ENCODE measurements around the gene JHY.
"Not testable (repeated sequence)": the region's sequence is repeated elsewhere in the genome, so short reads cannot be mapped to it uniquely, and the experiment has no call there.

JHY gene

DNA sequence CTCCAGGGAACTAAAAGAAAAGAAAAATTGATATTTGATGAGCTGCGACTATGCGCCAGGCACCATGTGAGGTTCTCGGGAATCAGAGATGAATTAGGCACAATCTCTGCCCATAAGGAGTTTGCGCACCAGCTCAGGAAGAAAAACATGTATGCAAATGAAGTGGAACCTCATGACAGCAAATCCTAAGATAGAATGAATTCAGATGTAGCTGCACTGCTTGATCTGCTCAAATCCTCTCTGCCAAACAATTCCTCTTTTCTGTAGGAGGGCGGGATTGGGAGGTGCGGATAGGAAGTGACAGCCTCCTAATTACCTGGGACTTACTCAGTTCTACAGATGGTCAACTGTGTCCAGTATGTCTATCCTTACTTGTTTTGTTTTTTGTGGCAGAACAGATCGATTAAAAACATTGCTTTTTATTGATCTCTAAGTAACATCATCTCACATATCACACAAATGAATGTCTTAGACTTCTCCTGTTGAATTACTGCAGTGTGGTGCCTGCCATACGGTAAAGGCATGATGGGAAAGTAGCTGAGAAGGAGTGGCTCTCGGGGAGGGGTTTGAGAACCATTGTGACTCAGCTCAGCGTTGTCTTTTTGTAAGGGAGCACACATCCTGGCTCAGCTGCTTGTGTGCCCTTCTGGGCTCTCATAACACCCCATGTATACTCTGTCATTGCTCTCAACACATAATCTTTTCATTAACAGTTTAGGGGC, 30.3 kb upstream of the JHY start:
- Histone ChIP-seq H3K27ac (ENCODE audit: low read depth, low read length) (no peak overlapping the region), H3K9me3 (ENCODE audit: control insufficient read depth in 1 of 2, low read length in 2 of 2) (no peaks in the 10 kb centered on the region), H3K4me1 (ENCODE audit: control insufficient read depth in 1 of 2, insufficient read depth in 2 of 2, low read length in 2 of 2) (peaks cover 0 to 5% of the 10 kb centered on the region in 2 donors), H3K36me3 (ENCODE audit: control insufficient read depth in 1 of 2, insufficient read depth in 2 of 2, low read length in 2 of 2) (no peaks in the 10 kb centered on the region), H3K27me3 (ENCODE audit: control insufficient read depth in 1 of 2, insufficient read depth in 2 of 2, low read length in 2 of 2) (peaks cover 0 to 4% of the 10 kb centered on the region in 2 donors), H3K4me3 (ENCODE audit: low read depth in 1 of 2, low read length in 2 of 2) (no peak overlapping the region), H3K9ac (ENCODE audit: low read depth in 1 of 2, low read length in 2 of 2) (no peak overlapping the region)

DNA sequence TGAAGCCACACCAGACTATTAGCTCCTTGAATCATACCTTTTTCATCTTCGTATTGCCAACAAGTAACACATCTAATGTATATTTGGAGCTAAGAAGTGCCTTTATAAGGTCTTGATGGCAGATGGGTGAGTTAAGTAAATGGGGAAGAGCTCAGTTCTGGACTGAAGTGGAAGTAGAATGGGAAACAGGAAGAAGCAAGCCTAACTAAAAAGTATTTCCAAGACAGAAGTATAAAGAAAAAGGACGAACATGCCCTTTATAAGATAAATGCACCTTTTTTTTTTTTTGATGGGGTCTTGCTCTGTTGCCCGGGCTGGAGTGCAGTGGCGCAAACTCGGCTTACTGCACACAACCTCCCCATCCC, 29.8 kb upstream of the JHY start:
- H3K36me3 ChIP-seq (ENCODE audit: control insufficient read depth in 1 of 2, insufficient read depth in 2 of 2, low read length in 2 of 2) = no peaks in the 10 kb centered on the region
- H3K4me3 ChIP-seq (ENCODE audit: low read depth in 1 of 2, low read length in 2 of 2) = no peak overlapping the region
- no peaks in the 10 kb centered on the region for H3K9me3 ChIP-seq (ENCODE audit: control insufficient read depth in 1 of 2, low read length in 2 of 2)
- peaks cover 0 to 4% of the 10 kb centered on the region in 2 donors for H3K27me3 ChIP-seq (ENCODE audit: control insufficient read depth in 1 of 2, insufficient read depth in 2 of 2, low read length in 2 of 2)
- H3K9ac ChIP-seq (ENCODE audit: low read depth in 1 of 2, low read length in 2 of 2) = no peak overlapping the region
- H3K27ac ChIP-seq (ENCODE audit: low read depth, low read length) = no peak overlapping the region
- H3K4me1 ChIP-seq (ENCODE audit: control insufficient read depth in 1 of 2, insufficient read depth in 2 of 2, low read length in 2 of 2) = peaks cover 0 to 5% of the 10 kb centered on the region in 2 donors

DNA sequence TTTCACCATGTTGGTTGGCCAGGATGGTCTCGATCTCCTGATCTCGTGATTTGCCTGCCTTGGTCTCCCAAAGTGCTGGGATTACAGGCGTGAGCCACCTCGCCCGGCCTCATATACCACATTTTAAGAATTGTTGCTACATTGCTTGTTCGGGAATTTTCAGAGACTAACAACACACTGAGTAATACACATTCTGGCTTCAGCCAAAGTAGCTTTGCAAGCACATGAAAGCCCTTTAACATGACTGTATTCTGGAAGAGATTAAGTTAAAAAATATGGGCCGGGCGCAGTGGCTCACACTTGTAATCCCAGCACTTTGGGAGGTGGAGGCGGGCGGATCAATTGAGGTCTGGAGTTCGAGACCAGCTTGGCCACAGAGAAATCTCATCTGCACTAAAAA, 29.3 kb upstream of the JHY start:
- Histone ChIP-seq H3K36me3 (ENCODE audit: control insufficient read depth in 1 of 2, insufficient read depth in 2 of 2, low read length in 2 of 2) (no peaks in the 10 kb centered on the region), H3K4me3 (ENCODE audit: low read depth in 1 of 2, low read length in 2 of 2) (no peak overlapping the region), H3K4me1 (ENCODE audit: control insufficient read depth in 1 of 2, insufficient read depth in 2 of 2, low read length in 2 of 2) (peaks cover 0 to 5% of the 10 kb centered on the region in 2 donors), H3K9ac (ENCODE audit: low read depth in 1 of 2, low read length in 2 of 2) (no peak overlapping the region), H3K27me3 (ENCODE audit: control insufficient read depth in 1 of 2, insufficient read depth in 2 of 2, low read length in 2 of 2) (peaks cover 0 to 4% of the 10 kb centered on the region in 2 donors), H3K9me3 (ENCODE audit: control insufficient read depth in 1 of 2, low read length in 2 of 2) (no peaks in the 10 kb centered on the region), H3K27ac (ENCODE audit: low read depth, low read length) (no peak overlapping the region)

DNA sequence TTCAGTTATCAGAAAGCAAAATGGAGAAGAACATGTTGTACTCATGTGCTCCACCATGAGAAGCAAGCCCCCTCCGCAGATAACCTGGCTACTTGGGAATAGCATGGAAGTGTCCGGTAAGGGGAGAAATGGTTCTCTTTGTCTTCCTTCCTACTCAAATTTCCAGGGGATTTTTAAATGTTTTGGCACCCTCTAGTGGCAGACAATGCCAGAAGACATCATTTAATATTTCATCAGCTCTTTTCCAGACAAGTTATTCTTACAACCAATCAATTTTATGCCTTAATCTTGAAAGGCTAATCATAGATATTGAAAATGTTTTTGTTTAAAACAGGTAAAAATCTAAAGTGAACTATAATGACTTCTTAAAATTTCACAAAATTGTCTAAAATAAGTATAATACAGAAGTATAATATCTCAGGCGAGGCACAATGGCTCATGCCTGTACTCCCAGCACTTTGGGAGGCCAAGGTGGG, 28.6 kb upstream of the JHY start:
- peaks cover 0 to 4% of the 10 kb centered on the region in 2 donors for H3K27me3 ChIP-seq (ENCODE audit: control insufficient read depth in 1 of 2, insufficient read depth in 2 of 2, low read length in 2 of 2)
- no peak overlapping the region for H3K27ac ChIP-seq (ENCODE audit: low read depth, low read length)
- H3K4me1 ChIP-seq (ENCODE audit: control insufficient read depth in 1 of 2, insufficient read depth in 2 of 2, low read length in 2 of 2) = peaks cover 0 to 5% of the 10 kb centered on the region in 2 donors
- no peak overlapping the region for H3K9ac ChIP-seq (ENCODE audit: low read depth in 1 of 2, low read length in 2 of 2)
- no peaks in the 10 kb centered on the region for H3K36me3 ChIP-seq (ENCODE audit: control insufficient read depth in 1 of 2, insufficient read depth in 2 of 2, low read length in 2 of 2)
- H3K4me3 ChIP-seq (ENCODE audit: low read depth in 1 of 2, low read length in 2 of 2) = no peak overlapping the region
- no peaks in the 10 kb centered on the region for H3K9me3 ChIP-seq (ENCODE audit: control insufficient read depth in 1 of 2, low read length in 2 of 2)

DNA sequence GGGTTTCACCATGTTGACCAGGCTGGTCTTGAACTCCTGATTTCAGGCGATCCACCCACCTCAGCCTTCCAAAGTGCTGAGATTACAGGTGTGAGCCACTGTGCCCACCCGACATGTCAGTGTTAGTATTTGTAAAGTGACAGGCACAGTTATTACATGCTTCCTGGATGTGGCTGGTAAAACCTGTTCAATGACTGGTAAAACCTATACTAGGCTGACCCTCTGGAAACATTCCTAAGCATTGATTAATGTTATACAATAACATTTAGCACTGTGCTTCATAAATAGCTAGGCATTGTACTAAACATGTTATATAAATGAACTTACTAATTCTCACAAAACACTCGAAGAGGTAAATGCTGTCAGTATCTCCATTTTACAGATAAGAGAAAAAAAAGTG, 20.9 kb upstream of the JHY start:
- Histone ChIP-seq H3K4me3 (ENCODE audit: low read depth in 1 of 2, low read length in 2 of 2) (no peak overlapping the region), H3K4me1 (ENCODE audit: control insufficient read depth in 1 of 2, insufficient read depth in 2 of 2, low read length in 2 of 2) (no peaks in the 10 kb centered on the region), H3K36me3 (ENCODE audit: control insufficient read depth in 1 of 2, insufficient read depth in 2 of 2, low read length in 2 of 2) (no peaks in the 10 kb centered on the region), H3K27me3 (ENCODE audit: control insufficient read depth in 1 of 2, insufficient read depth in 2 of 2, low read length in 2 of 2) (peaks cover 0 to 6% of the 10 kb centered on the region in 2 donors), H3K27ac (ENCODE audit: low read depth, low read length) (no peak overlapping the region), H3K9ac (ENCODE audit: low read depth in 1 of 2, low read length in 2 of 2) (no peak overlapping the region), H3K9me3 (ENCODE audit: control insufficient read depth in 1 of 2, low read length in 2 of 2) (no peaks in the 10 kb centered on the region)

DNA sequence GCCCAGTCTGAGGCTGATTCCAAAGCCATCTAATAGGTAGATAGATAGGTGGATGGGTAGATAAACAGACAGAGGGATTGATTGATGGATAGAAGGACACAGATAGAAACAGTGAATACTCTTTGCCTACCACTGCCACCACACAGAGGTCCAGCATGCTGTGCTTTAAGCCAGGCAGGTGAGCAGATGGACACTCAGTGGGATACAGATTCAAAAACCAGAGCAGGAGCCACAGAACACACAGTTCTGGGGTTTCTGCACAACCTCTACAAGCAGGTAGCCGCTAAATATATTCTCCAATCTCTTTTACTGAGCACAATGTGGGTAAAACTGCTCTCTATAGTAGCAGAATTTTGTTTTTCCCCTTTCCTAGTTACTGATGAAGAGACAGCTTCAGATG, 20.5 kb upstream of the JHY start:
- Histone ChIP-seq H3K36me3 (ENCODE audit: control insufficient read depth in 1 of 2, insufficient read depth in 2 of 2, low read length in 2 of 2) (no peaks in the 10 kb centered on the region), H3K9ac (ENCODE audit: low read depth in 1 of 2, low read length in 2 of 2) (no peak overlapping the region), H3K27ac (ENCODE audit: low read depth, low read length) (no peak overlapping the region), H3K9me3 (ENCODE audit: control insufficient read depth in 1 of 2, low read length in 2 of 2) (no peaks in the 10 kb centered on the region), H3K4me1 (ENCODE audit: control insufficient read depth in 1 of 2, insufficient read depth in 2 of 2, low read length in 2 of 2) (no peaks in the 10 kb centered on the region), H3K4me3 (ENCODE audit: low read depth in 1 of 2, low read length in 2 of 2) (no peak overlapping the region), H3K27me3 (ENCODE audit: control insufficient read depth in 1 of 2, insufficient read depth in 2 of 2, low read length in 2 of 2) (peaks cover 1 to 6% of the 10 kb centered on the region in 2 donors)

DNA sequence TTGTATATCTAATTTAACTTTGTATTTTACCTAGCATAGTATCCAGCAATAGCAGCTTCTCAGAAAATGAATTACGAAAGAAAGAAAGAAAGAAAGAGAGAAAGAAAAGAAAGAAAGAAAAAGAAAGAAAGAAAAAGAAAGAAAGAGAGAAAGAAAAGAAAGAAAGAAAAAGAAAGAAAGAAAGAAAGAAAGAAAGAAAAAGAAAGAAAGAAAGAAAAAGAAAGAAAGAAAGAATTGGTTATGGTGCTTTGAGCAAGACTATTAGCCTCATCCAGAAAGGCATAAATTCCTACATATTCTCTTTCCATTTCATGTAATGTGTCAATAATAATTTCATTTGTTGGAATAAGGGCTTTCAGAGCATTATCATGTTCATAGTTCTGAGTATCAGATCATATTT, 19.4 kb upstream of the JHY start:
- not testable (repeated sequence) for H3K4me3 ChIP-seq (ENCODE audit: low read depth in 1 of 2, low read length in 2 of 2); H3K4me1 ChIP-seq (ENCODE audit: control insufficient read depth in 1 of 2, insufficient read depth in 2 of 2, low read length in 2 of 2); H3K36me3 ChIP-seq (ENCODE audit: control insufficient read depth in 1 of 2, insufficient read depth in 2 of 2, low read length in 2 of 2); H3K27ac ChIP-seq (ENCODE audit: low read depth, low read length); H3K27me3 ChIP-seq (ENCODE audit: control insufficient read depth in 1 of 2, insufficient read depth in 2 of 2, low read length in 2 of 2); H3K9me3 ChIP-seq (ENCODE audit: control insufficient read depth in 1 of 2, low read length in 2 of 2); H3K9ac ChIP-seq (ENCODE audit: low read depth in 1 of 2, low read length in 2 of 2)

DNA sequence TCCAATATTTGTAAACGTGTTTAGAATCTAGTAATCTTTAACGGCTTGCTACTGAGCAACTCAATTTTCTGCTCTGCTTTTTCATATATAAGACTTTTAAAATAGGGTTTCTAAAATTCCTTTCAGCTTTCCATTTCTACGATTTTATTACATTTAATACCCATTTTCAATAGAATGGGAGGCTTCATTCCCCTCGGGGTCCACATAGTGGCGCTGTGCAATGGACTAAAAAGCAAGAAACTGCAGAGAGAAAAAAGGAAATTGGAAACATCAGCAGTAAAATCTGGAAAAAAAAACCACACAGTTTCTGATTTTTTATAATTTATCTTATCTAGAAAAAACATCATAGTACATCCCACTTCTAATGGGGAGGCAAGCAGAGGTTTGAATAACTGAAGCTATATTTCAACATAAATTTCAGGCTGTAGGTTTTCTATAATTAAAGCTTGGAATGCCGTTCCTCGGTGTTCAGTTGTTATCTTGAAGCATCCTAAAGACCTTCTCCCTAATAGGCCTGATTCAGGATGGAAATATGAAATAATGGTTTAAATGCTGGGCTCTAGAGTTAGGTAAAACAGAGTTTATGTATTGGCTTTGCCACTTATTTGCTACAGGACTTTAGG, 18.7 kb upstream of the JHY start:
- H3K9ac ChIP-seq (ENCODE audit: low read depth in 1 of 2, low read length in 2 of 2) = no peak overlapping the region
- H3K9me3 ChIP-seq (ENCODE audit: control insufficient read depth in 1 of 2, low read length in 2 of 2) = no peaks in the 10 kb centered on the region
- no peaks in the 10 kb centered on the region for H3K36me3 ChIP-seq (ENCODE audit: control insufficient read depth in 1 of 2, insufficient read depth in 2 of 2, low read length in 2 of 2)
- H3K4me1 ChIP-seq (ENCODE audit: control insufficient read depth in 1 of 2, insufficient read depth in 2 of 2, low read length in 2 of 2) = no peaks in the 10 kb centered on the region
- no peak overlapping the region for H3K4me3 ChIP-seq (ENCODE audit: low read depth in 1 of 2, low read length in 2 of 2)
- peaks cover 5 to 6% of the 10 kb centered on the region in 2 donors for H3K27me3 ChIP-seq (ENCODE audit: control insufficient read depth in 1 of 2, insufficient read depth in 2 of 2, low read length in 2 of 2)
- H3K27ac ChIP-seq (ENCODE audit: low read depth, low read length) = no peak overlapping the region

DNA sequence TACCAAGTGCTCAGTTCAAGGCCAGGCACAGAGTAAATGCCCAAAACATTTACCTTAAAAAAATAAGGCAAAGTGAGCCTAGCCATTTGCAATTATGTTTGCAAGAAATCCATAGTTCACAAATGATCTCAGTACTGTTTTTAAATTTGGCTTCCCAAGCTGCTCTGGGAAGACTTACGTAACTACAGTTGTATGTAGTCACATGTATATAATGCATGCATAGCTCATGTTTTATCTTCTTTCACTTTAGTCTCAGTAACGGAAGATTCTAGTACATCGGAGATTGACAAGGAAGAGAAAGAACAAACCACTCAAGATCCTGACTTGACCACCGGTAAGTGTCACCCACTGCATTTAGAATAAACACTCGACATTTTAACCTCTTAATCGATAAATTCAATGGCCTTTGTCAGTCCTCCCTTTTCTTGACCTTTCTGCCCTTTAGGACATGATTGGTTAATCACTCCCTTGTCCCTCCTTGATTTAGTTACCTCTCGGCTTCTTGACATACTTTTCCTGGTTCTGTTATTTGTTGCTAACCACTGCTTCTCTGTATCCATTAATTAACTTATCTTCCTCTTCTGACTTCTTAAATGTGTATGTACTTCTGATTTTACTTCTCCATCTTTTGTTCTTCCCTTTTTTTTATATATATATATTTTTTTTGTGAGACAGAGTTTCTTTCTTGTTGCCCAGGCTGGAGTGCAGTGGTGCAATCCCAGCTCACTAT, 18.0 kb upstream of the JHY start:
- no peak overlapping the region for H3K4me3 ChIP-seq (ENCODE audit: low read depth in 1 of 2, low read length in 2 of 2)
- no peak overlapping the region for H3K27ac ChIP-seq (ENCODE audit: low read depth, low read length)
- H3K9me3 ChIP-seq (ENCODE audit: control insufficient read depth in 1 of 2, low read length in 2 of 2) = no peaks in the 10 kb centered on the region
- no peaks in the 10 kb centered on the region for H3K4me1 ChIP-seq (ENCODE audit: control insufficient read depth in 1 of 2, insufficient read depth in 2 of 2, low read length in 2 of 2)
- H3K9ac ChIP-seq (ENCODE audit: low read depth in 1 of 2, low read length in 2 of 2) = no peak overlapping the region
- no peaks in the 10 kb centered on the region for H3K36me3 ChIP-seq (ENCODE audit: control insufficient read depth in 1 of 2, insufficient read depth in 2 of 2, low read length in 2 of 2)
- H3K27me3 ChIP-seq (ENCODE audit: control insufficient read depth in 1 of 2, insufficient read depth in 2 of 2, low read length in 2 of 2) = peaks cover 6 to 9% of the 10 kb centered on the region in 2 donors

DNA sequence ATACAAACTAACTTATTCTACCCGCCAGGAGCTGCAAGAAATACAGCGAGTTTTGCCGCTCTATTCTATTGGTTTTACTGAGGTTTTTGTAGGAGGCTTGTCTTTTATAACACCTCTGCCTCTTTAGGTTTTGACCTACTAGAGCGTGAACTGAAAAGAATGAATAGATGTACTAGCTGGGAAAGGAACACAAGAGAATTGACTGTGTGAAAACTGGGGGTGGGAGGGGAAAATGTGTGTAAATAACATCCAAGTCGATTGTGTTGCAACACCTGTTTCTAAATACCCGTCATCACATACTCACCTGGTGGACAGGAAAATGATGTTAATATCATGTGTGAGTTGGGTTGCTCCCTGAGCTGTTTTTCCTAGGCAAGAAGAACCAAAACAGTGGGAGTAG, 12.9 kb upstream of the JHY start:
- Histone ChIP-seq H3K9ac (ENCODE audit: low read depth in 1 of 2, low read length in 2 of 2) (no peak overlapping the region), H3K9me3 (ENCODE audit: control insufficient read depth in 1 of 2, low read length in 2 of 2) (no peaks in the 10 kb centered on the region), H3K36me3 (ENCODE audit: control insufficient read depth in 1 of 2, insufficient read depth in 2 of 2, low read length in 2 of 2) (no peaks in the 10 kb centered on the region), H3K27ac (ENCODE audit: low read depth, low read length) (no peak overlapping the region), H3K4me3 (ENCODE audit: low read depth in 1 of 2, low read length in 2 of 2) (no peak overlapping the region), H3K27me3 (ENCODE audit: control insufficient read depth in 1 of 2, insufficient read depth in 2 of 2, low read length in 2 of 2) (peaks cover 0 to 9% of the 10 kb centered on the region in 2 donors), H3K4me1 (ENCODE audit: control insufficient read depth in 1 of 2, insufficient read depth in 2 of 2, low read length in 2 of 2) (no peaks in the 10 kb centered on the region)

All from duodenal mucosa (tissue), 2 donors.